GM12878 (cell line): ENCODE measurements around the gene ITGAL. TPM values are rescaled to one million over a fixed set of nuclear protein-coding genes. Genes with fewer than 3 reads are reported as not detected.

Source experiments
- CEBPB ChIP-seq, 2 experiments: fragments of 150-350 bp in 1 of 2; IDR thresholded peaks; 2 replicates each; pipeline ENCODE4 v1.6.1; 2012 to 2014; ENCODE audit warnings: low read depth in 2 of 2, low read length in 2 of 2, borderline replicate concordance in 1 of 2, inconsistent platforms in 1 of 2
- CHD1 ChIP-seq: IDR thresholded peaks from 2 replicates; pipeline ENCODE4 v1.6.1; 2012; ENCODE audit warnings: low read depth, low read length, improper control_type of control experiment
- CREB1 ChIP-seq: IDR thresholded peaks from 2 replicates; pipeline ENCODE4 v1.6.1; 2012; ENCODE audit warnings: low read depth, mild to moderate bottlenecking, inconsistent platforms
- CREM ChIP-seq: IDR thresholded peaks from 2 replicates; pipeline ENCODE4 v1.6.1; 2014; ENCODE audit warnings: antibody characterized with exemption, low read depth
- FOS ChIP-seq: IDR thresholded peaks from 3 replicates; pipeline ENCODE4 v1.6.1; 2011; ENCODE audit warnings: borderline replicate concordance; ENCODE audit not compliant: insufficient read length; ENCODE audit errors: extremely low read depth
- HDAC2 ChIP-seq: fragments of 200-600 bp; sonication (generic); IDR thresholded peaks from 2 replicates; pipeline ENCODE4 v1.6.1; 2017
- IKZF2 ChIP-seq, 2 experiments: fragments of 450-650 bp; IDR thresholded peaks; 2 replicates each; pipeline ENCODE4 v1.6.1; 2017; ENCODE audit warnings: mild to moderate bottlenecking in 2 of 2, moderate library complexity in 2 of 2
- JUNB ChIP-seq: IDR thresholded peaks from 2 replicates; pipeline ENCODE4 v1.6.1; 2016; ENCODE audit warnings: antibody characterized with exemption, mild to moderate bottlenecking
- KLF5 ChIP-seq: fragments of 450-650 bp; IDR thresholded peaks from 2 replicates; pipeline ENCODE4 v1.6.1; 2014; ENCODE audit warnings: mild to moderate bottlenecking; ENCODE audit not compliant: partially characterized antibody
- MXI1 ChIP-seq: fragments of 150-350 bp; IDR thresholded peaks from 2 replicates; pipeline ENCODE4 v1.6.1; 2011; ENCODE audit warnings: low read depth, mild to moderate bottlenecking, inconsistent platforms, low read length, improper control_type of control experiment
- NFXL1 ChIP-seq: fragments of 450-650 bp; IDR thresholded peaks from 2 replicates; pipeline ENCODE4 v1.6.1; 2017; ENCODE audit warnings: antibody characterized with exemption, mild to moderate bottlenecking, borderline replicate concordance
- RCOR1 ChIP-seq: conservative IDR thresholded peaks from 2 replicates; pipeline ENCODE4 v1.6.1; 2012; ENCODE audit warnings: low read depth, low read length, improper control_type of control experiment
- SMC3 ChIP-seq: IDR thresholded peaks from 2 replicates; pipeline ENCODE4 v1.6.1; 2011; ENCODE audit warnings: low read length, improper control_type of control experiment, borderline replicate concordance
- SREBF2 ChIP-seq: IDR thresholded peaks from 2 replicates; pipeline ENCODE4 v1.6.1; 2012; ENCODE audit warnings: mild to moderate bottlenecking, low read length
- STAT3 ChIP-seq: IDR thresholded peaks from 2 replicates; pipeline ENCODE4 v1.6.1; 2011; ENCODE audit warnings: low read depth, low read length, improper control_type of control experiment
- YY1 ChIP-seq: IDR thresholded peaks from 2 replicates; pipeline ENCODE4 v1.6.1; 2011; ENCODE audit warnings: low read depth, mild to moderate bottlenecking, low read length
- ZZZ3 ChIP-seq: IDR thresholded peaks from 2 replicates; pipeline ENCODE4 v1.6.1; 2011; ENCODE audit warnings: low read depth; ENCODE audit not compliant: control insufficient read depth, insufficient read length
- polyA plus RNA-seq, 11 experiments: library from polyadenylated mRNA; depleted of rRNA in 4 of 11; unstranded in 6 of 11; stranded (reverse) in 5 of 11; fragments of >200 nt; fragmentation: Nextera tagmentation in 4 of 11; fragmentation: Illumina TruSeq in 1 of 11; extraction: Ambion mirVana in 4 of 11; extraction: Trizol in 1 of 11; gene quantifications; 1 replicate in 1 of 11; 2 replicates in 10 of 11; pipeline versions ENCODE4 v1.2.1 to v1.2.3, GENCODE V29; 2011 to 2016; ENCODE audit warnings: inconsistent platforms in 2 of 11, missing spikeins in 2 of 11, low read depth in 1 of 11
- total RNA-seq, 4 experiments: library from RNA; depleted of rRNA in 3 of 4; stranded (reverse); fragments of >200 nt in 3 of 4; fragmentation: Illumina TruSeq in 1 of 4; extraction: Trizol in 1 of 4; gene quantifications; 2 replicates each; pipeline versions ENCODE4 v1.2.1 to v1.2.3, GENCODE V29; 2013 to 2021
- TF ChIP-seq, protein P1 (sequence below): fragments of 450-650 bp; IDR thresholded peaks from 2 replicates; pipeline ENCODE4 v1.6.1; 2017; ENCODE audit warnings: mild to moderate bottlenecking
- TF ChIP-seq, protein P2 (sequence below): fragments of 450-650 bp; IDR thresholded peaks from 2 replicates; pipeline ENCODE4 v1.6.1; 2014; ENCODE audit warnings: mild to moderate bottlenecking
- TF ChIP-seq, protein P3 (sequence below): IDR thresholded peaks from 2 replicates; pipeline ENCODE4 v1.6.1; 2011; ENCODE audit warnings: borderline replicate concordance, low read depth, mild to moderate bottlenecking, moderate library complexity, mixed read lengths, low read length; ENCODE audit not compliant: insufficient read depth; ENCODE audit errors: extremely low read length
- TF ChIP-seq, protein P4 (sequence below): fragments of 450-650 bp; IDR thresholded peaks from 2 replicates; pipeline ENCODE4 v1.6.1; 2017; ENCODE audit warnings: mild to moderate bottlenecking, low read depth, inconsistent platforms; ENCODE audit not compliant: poor library complexity, severe bottlenecking

The ITGAL gene
- total and polyA plus RNA-seq, 10 of the 15 experiments (the other 5 are each of a cell fraction or from before 2014, with no cell fraction given), result 10.7 to 170 (median 96.9) TPM

DNA sequence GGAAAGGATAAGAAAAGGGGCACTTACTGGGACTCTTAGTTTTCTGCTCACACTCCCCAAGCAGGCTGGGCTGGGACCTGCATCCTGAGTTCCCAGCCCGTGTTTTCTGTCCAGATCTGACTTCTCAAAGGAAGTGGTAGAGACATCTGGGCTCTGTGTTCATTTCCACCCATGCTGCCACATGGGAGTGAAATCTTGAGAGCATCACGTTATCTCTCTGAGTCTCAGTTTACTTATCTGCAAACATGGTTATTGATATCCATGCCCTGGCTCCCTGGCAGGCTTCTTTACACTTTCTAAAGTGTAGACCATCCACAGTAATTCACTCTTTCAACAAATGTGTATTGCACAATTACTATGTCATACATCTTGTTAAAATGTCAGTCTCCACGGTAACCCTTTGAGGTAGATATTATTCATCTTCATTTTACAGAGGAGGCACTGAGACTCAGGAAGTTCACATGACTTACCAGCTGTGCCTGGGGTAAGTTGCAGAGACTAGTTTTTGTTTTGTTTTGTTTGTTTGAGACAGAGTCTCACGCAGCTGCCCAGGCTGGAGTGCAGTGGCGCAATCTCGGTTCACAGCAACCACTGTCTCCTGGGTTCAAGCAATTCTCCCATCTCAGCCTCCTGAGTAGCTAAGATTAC lies 95.6 kb downstream of the ITGAL start (continued):
- TF ChIP-seq, protein P1, sequence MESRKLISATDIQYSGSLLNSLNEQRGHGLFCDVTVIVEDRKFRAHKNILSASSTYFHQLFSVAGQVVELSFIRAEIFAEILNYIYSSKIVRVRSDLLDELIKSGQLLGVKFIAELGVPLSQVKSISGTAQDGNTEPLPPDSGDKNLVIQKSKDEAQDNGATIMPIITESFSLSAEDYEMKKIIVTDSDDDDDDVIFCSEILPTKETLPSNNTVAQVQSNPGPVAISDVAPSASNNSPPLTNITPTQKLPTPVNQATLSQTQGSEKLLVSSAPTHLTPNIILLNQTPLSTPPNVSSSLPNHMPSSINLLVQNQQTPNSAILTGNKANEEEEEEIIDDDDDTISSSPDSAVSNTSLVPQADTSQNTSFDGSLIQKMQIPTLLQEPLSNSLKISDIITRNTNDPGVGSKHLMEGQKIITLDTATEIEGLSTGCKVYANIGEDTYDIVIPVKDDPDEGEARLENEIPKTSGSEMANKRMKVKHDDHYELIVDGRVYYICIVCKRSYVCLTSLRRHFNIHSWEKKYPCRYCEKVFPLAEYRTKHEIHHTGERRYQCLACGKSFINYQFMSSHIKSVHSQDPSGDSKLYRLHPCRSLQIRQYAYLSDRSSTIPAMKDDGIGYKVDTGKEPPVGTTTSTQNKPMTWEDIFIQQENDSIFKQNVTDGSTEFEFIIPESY, result no peak
- TF ChIP-seq RCOR1 (no peak), CREB1 (no peak), IKZF2 (IDR thresholded peaks at IDR 0.05) (no peak), ZZZ3 (no peak), JUNB (0 out of 2 replicates have a peak, but pooled peaks have one; percentile 9), SMC3 (no peak), CHD1 (no peak), CEBPB (IDR thresholded peaks at IDR 0.05; ENCODE audit: borderline replicate concordance in 1 of 2, low read depth in 2 of 2, low read length in 2 of 2) (peak in 1 of 2 experiments; percentile 76; a peak in 1 of 4 replicates), SREBF2 (no peak), MXI1 (no peak), KLF5 (no peak), STAT3 (no peak), YY1 (no peak), CREM (0 out of 2 replicates have a peak, but pooled peaks have one; percentile 9), HDAC2 (no peak), FOS (no peak), NFXL1 (no peak)
- TF ChIP-seq, protein P2, sequence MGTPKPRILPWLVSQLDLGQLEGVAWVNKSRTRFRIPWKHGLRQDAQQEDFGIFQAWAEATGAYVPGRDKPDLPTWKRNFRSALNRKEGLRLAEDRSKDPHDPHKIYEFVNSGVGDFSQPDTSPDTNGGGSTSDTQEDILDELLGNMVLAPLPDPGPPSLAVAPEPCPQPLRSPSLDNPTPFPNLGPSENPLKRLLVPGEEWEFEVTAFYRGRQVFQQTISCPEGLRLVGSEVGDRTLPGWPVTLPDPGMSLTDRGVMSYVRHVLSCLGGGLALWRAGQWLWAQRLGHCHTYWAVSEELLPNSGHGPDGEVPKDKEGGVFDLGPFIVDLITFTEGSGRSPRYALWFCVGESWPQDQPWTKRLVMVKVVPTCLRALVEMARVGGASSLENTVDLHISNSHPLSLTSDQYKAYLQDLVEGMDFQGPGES, result no peak
- TF ChIP-seq, protein P3, sequence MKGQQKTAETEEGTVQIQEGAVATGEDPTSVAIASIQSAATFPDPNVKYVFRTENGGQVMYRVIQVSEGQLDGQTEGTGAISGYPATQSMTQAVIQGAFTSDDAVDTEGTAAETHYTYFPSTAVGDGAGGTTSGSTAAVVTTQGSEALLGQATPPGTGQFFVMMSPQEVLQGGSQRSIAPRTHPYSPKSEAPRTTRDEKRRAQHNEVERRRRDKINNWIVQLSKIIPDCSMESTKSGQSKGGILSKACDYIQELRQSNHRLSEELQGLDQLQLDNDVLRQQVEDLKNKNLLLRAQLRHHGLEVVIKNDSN, result no peak
- TF ChIP-seq, protein P4, sequence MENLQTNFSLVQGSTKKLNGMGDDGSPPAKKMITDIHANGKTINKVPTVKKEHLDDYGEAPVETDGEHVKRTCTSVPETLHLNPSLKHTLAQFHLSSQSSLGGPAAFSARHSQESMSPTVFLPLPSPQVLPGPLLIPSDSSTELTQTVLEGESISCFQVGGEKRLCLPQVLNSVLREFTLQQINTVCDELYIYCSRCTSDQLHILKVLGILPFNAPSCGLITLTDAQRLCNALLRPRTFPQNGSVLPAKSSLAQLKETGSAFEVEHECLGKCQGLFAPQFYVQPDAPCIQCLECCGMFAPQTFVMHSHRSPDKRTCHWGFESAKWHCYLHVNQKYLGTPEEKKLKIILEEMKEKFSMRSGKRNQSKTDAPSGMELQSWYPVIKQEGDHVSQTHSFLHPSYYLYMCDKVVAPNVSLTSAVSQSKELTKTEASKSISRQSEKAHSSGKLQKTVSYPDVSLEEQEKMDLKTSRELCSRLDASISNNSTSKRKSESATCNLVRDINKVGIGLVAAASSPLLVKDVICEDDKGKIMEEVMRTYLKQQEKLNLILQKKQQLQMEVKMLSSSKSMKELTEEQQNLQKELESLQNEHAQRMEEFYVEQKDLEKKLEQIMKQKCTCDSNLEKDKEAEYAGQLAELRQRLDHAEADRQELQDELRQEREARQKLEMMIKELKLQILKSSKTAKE, result no peak
